HL-60/S4 treated with phorbol 12-myristate 13-acetate at 8.2 ng/mL for 4 days and 3 days (cell line): ENCODE results near the gene ZFHX2.
"Not testable (repeated sequence)": the region's sequence is repeated elsewhere in the genome, so short reads cannot be mapped to it uniquely, and the experiment has no call there.

Experiments used
- in situ Hi-C: fragments of 300-500 bp; cut with MboI; formaldehyde crosslinking; loops from 2 replicates; pipeline ENCODE4 v1.15.0; 2022; ENCODE audit warnings: low sequenced_read_pairs

The ZFHX2 gene

DNA sequence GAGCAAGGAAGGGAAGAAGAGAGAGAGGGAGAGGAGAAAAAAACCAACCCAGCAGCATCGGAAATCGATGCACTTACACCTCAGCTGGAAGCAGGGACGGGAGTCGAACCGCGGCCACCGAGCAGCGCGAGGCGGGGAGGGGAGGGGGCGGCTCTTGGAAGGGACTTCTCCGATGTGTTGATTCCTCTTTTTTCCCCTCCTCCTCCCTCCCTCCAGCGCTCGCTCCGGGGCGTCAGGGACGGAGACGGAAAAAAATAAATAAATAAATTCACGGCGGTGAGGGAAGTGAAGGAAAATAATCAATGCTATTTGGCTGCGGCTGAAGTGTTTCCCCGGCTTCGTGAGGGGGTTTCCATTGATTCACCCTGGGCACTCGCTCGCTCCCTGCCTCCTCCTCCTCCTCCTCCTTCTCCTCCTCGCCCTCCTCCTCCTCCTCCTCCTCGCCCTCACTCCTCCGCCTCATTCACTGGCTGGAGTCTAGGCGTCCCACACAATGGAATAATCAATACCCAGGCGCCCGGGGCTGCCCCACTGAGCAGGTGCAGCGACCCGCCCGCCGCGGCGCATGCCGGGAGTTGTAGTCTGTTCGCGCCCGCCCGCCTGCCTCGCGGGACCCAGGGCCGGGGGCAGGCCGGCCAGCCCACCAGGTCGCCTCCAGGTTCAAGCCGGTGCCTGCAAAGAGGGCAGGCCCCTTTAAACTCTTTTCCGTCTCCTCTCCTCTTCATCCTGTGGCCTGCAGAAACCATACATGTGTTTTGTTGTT is at the start of gene ZFHX2:
ZFHX2 (minus strand) TSS at position 500 of the 763 bp plus-strand sequence. CDS start 16,440 bp downstream, outside the sequence.
- in situ Hi-C loops = loop anchor here (10.0 kb wide), 1 partner anchor 67 kb away; no protein-coding TSS in a partner anchor

DNA sequence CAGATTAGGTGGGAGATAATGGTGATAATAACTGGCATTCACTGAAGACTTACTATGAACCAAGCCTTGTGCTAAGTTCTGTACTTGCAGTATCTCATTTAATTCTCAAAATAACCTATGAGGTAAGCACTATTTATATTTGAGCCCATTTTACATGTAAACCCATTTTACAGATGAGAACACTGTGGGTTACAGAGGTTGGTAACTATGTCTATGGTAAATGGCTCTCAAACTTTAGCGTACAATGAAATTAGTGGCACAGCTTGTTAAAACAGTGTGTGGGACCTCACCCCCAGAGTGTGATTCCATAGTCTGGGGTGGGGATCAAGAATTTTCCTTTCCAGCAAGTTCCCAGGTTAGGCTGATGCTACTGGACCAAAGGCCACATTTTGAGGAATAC is 49.2 kb upstream of the ZFHX2 start:
- in situ Hi-C loops = no loop called here

DNA sequence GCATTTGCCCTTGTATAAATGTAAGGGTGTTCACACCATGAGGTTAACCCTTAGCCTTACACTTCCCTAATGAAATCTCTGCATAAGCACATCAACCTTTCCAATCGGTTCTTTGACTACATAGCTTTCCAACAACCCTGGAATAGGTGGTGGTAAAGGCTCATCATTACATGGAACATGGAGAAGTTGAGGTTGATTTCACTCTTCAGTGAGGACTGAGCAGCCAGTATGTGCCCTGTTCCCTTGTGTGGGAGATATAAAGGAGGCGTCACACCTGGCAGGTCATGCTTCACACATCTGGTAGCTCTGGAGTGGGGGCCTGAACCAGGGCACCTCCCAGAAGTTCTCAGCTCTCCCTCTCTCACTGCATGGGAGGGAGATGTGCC is 48.8 kb upstream of the ZFHX2 start:
- in situ Hi-C loops = no loop called here

DNA sequence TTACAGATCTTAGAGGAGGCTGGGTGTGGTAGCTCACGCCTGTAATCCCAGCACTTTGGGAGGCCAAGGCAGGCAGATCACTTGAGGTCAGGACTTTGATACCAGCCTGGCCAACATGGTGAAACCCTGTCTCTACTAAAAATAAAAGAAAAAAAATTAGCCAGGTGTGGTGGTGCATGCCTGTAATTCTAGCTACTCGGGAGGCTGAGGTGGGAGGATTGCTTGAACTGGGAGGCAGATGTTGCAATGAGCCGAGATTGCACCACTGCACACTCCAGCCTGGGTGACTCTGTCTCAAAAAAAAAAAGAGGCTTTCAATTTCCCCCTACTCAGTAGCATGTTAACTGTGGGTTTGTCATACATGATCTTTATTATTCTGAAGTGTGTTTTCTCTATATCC is 42.6 kb upstream of the ZFHX2 start:
- in situ Hi-C loops = not testable (repeated sequence)

DNA sequence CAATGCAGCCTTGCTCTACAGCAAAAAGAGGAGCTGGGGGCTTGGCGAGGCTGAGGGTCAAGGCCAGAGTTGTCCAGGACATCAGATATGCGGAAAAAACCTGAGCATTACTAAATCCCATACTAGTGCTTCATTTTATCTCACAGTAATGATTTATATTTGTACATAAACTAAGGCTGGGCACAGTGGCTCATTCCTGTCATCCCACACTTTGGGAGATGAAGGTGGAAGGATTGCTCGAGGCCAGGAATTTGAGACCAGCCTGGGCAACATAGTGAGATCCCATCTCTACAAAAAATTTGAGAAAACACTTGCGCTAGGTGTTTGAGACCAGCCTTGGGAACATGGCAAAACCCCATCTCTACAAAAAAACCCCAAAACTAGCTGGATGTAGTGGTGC is 38.6 kb upstream of the ZFHX2 start:
- in situ Hi-C loops = no loop called here

DNA sequence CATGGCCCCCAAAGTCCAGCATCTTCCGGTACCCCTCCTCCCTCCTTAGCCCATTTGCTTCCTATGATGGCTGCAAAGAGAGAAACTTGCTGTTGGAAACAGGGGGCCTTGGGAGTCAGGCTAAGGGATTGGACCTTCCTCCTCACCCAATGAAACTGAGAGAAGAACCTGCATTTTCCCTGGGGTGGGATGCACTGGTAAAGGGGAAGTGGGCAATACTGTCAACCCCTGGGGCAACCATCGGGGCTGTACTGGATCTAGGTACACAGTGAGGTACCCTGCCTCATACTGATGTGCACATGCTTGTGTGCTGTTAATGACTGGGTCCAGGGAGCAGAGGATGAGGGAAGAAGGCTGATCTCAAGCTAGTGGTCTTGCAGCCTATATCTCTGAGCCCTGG is 38.0 kb upstream of the ZFHX2 start:
- in situ Hi-C loops = no loop called here

DNA sequence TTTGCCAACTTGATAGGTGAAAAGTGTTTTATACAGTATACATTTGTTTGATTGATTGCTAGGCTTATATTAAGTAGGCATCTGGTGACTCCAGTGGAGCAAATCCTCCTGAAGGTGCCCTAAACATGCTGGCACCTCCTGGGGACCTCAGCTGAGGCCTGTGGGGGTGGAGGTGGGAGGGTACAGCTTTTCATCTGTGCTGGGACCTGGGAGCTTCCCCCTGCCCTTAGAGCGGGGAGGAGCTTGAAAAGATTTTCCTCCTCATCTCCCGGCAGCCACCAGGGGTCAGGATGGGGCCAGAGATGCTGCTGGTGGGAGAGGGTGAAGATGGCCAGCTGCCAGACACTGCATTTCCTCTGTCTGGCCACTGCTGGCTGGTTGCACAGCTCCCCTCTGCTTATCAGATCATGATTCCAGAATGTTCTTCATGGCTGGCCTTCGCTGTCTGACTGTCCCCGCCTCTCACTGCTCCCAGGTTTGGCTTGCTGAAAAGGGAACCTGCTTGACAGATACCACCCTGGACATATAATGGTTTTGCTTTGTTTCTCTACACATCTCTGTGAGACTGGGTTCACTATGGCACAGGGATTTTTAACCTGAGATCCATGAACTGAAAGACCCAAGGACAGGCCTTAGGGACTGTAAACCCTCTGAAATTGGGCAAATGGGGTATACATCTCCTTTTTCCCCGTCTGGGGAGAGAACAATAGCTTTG is 37.5 kb upstream of the ZFHX2 start:
- in situ Hi-C loops = no loop called here

DNA sequence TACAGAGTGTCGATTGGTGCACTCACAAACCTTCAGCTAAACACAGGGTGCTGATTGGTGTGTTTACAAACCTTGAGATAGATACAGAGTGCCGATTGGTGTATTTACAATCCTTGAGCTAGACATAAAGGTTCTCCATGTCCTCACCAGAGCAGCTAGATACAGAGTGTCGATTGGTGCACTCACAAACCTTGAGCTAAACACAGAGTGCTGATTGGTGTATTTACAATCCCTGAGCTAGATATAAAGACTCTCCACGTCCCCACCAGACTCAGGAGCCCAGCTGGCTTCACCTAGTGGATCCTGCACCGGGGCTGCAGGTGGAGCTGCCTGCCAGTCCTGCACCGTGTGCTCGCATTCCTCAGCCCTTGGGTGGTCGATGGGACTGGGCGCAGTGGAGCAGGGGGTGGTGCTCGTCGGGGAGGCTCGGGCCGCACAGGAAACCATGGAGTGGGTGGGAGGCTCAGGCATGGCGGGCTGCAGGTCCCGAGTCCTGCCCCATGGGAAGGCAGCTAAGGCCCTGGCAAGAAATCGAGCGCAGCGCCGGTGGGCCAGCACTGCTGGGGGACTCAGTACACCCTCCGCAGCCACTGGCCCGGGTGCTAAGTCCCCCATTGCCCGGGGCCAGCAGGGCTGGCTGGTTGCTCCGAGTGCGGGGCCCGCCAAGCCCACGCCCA is 33.1 kb upstream of the ZFHX2 start:
- in situ Hi-C loops = not testable (repeated sequence)

DNA sequence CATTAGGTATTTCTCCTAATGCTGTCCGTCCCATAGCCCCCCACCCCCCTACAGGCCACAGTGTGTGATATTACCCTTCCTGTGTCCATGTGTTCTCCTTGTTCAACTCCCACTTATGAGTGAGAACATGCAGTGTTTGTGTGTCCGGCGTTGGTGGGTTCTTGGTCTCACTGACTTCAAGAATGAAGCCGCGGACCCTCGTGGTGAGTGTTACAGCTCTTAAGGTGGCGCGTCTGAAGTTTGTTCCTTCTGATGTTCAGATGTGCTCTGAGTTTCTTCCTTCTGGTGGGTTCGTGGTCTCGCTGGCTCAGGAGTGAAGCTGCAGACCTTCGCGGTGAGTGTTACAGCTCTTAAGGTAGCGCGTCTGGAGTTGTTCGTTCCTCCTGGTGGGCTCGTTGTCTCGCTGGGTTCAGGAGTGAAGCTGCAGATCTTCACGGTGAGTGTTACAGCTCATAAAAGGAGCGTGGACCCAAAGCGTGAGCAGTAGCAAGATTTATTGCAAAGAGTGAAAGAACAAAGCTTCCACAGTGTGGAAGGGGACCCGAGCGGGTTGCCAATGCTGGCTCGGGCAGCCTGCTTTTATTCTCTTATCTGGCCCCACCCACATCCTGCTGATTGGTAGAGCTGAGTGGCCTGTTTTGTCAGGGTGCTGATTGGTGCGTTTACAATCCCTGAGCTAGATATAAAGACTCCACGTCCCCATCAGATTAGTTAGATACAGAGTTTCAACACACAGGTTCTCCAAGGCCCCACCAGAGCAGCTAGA is 32.4 kb upstream of the ZFHX2 start:
- in situ Hi-C loops = not testable (repeated sequence)

DNA sequence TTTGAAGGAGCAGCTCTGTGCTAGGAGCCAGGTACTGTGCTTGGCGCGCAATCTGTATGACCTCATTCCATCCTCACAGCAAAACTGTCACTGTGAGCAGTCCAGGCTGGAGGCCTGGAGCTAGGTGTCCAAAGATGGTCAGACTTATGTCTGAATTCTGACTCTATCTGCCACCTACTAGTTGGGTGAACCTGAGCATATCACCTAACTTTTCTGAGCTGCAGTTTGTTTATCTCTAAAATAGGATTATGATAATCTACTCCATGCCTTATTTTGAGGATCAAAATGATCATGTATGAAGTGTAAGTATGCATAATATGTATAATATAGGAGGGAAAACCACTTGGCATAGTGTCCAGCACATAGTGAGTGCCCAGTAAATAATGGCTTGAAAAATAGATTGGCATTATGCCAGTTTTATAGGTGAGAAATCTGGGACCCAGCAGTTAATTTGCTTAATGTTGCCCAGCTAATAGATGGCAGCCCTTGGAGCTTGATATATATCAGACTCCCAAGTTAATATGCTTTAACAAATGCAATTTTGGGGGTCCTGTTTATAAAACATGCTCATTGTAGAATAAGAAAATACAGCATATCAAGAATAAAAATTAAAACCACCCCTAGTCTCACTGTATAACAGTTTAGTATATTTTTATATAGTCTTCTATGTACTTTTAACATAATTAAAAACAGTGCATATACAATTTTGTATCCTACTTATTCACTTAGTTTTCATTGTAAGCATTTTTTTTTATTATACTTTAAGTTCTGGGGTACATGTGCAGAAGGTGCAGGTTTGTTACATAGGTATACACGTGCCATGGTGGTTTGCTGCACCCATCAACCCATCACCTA is 31.6 kb upstream of the ZFHX2 start:
- in situ Hi-C loops = no loop called here

DNA sequence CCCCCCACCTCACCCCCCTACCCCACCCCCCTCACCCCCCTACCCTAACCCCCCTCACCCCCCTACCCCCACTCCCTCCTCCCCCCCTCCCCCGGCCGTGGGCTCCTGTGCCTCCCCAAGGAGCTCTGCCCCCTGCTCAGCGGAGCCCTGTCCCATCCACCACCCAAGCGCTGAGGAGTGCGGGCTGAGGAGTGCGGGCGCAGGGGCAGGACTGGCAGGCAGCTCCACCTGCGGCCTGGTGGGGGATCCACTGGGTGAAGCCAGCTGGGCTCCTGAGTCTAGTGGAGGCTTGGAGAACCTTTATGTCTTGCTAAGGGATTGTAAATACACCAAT is 29.4 kb upstream of the ZFHX2 start:
- in situ Hi-C loops = no loop called here

DNA sequence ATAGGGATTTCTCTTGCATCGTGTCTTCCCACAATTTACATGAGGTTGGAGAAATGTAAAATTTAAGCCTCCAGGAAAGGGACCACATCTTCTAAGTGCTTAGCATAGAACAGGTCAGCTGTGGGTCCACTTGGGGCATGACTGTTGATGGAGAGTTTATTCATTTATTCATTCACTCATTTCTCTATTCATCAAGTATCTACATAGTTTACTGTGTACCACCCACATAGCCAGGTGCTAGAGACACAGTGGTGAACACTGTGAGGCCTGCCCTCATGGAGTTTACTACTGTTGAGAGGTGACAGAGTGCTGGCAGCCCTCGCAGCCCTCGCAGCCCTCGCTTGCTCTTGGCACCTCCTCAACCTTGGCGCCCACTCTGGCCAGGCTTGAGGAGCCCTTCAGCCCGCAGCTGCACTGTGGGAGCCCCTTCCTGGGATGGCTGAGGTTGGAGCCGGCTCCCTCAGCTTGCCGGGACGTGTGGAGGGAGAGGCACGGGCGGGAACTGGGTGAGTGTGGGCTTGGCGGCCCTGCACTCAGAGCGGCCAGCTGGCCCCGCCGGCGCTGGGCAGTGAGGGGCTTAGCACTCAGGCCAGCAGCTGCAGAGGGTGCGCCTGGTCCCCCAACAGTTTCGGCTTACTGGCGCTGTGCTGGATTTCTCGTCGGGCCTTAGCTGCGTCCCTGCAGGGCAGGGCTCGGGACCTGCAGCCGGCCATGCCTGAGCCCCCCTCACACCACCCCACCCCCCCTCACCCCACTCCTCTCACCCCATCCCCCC is 28.8 kb upstream of the ZFHX2 start:
- in situ Hi-C loops = no loop called here

DNA sequence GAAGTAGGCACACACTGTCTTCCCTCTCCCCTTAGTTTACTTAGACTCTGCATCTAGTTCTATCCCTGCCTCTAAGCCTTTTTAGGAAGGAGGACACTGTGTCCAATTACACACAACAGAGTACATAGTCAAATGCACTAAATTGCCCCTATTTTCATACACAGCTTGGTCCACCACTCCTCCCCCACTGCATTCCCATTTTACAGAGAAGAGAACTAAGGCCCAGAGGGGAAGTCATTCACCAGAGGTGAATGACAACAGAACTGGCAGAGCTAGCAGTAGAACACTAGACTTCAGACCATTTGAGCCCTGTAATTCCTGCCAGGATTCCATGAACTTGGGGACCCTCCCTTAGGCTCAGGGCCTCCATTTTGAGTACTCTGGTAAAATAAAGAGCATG is 28.2 kb upstream of the ZFHX2 start:
- in situ Hi-C loops = no loop called here

DNA sequence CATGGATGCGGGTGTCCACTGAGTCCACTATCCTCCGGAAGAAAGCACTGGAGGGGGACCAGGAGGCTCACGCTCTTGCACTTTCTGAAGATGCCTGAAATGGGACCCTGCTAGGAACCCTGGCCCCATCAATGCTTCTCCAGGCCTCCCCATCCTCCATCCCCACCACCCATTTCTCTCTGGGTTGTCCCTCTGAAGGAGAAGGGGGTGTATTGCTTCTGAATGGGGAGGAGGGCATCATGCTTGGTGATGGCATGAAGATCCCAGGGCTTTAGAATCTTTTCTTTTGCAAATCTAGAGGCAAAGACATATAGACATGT is 27.7 kb upstream of the ZFHX2 start:
- in situ Hi-C loops = no loop called here

DNA sequence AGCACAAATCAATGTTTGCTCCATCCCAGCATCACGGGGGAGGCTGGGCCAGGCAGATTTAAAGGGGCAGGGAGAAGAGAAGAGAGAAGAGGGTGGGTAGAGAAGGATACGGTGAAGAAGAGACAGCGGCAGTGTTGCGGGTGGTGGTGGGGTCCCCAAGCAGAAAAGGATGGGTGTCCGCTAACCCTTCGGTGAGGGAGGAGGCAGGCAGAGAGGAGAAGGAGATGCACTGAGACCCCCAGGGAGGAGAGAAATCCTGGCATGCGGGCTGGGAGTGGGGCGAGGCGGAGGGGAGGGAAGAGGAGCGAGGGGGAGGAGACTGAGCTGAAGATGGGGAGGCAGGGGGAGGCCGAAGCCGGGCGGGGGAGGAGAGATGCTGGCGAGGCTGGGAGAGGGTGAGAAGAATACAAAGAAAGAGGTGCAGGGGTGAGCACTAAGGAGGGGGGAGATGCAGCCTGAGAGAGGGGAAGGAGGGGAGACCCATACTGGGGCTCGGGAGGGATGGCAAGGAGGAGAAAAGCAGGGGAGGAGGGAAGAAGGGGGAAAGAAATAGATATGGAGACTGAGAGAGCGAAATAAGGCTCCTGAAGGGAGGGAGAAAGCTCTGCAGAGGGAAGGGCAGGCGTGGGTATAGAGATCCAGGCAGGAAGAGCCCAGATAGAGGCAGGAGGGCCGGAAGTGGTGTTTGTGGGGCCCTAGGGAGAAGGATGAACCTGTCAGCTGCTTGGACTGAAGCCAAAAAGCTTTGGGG is 27.2 kb upstream of the ZFHX2 start, which contains the start of gene JPH4:
JPH4 (minus strand) TSS at position 231 of the 751 bp plus-strand sequence. CDS start 1,337 bp downstream, outside the sequence.
- in situ Hi-C loops = no loop called here

DNA sequence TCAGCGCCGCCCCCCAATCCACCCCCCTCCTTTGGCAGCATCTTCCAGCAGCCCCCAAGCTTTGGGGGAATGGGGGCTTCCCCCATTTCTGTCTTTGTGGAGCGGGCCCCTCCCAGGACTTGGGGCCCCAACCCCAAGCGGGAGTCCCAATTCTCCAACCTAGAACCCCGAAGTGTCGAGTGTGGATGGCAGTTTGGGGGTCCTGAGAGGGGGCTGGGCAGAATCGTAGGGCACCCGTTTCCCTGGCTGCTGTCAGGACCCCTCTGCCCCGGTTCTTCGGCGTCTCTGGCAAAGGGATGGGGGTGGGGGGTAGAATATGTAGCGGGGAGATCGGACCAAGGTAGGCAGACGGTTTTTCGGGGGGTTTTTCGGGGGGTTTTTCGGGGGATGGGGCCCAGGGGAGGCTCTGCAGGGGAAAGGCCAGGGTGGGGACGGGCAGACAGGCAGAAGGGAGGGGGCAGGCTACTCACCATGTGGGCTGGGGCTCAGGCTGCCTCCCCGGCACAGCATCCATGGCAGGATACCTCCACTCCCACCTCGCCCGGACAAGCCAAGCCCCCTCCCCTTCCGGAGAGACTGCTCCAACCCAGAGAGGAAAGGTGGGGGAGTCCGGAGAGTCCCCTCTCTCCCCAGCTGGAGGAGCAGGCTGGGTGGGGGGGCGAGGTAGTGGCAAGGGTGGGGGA is 26.3 kb upstream of the ZFHX2 start:
- in situ Hi-C loops = no loop called here

DNA sequence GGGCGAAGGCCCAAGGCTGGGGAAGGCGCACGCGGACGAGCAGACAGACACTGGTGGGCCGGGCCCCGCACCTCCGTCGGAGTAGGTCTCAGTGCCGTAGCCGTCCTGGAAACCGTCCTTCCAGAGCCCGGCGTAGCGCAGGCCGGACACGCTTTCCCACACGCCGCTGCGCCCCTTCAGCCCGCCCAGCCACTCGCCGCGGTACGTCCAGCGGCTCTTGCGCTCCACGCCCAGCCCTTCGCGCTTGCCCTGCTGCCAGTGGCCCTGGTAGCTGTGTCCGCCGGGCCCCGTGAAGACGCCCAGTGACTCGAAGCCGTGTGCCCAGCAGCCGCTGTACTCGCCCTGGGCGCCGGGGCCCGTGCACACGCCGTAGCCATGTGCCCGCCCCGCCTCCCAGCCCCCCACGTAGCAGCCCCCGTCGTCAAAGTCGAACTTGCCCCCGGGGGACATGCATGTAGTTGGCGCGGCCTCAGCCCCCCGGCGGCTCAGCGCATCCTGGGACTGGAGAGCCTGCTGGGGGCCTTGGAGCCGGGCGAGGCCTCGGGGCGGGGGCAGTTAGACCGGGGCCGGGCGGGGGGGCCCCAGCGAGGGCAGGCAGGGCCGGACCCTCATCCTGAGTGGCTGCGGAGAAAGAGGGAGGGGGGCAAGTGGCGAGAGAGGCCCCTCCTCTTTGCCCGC is 25.6 kb upstream of the ZFHX2 start:
- in situ Hi-C loops = no loop called here
